Neural cell (in vitro differentiated cells): Measurements from ENCODE around the gene NSG1.

Experiments used
- CTCF ChIP-seq: fragments of 450-650 bp; IDR thresholded peaks from 2 replicates; pipeline ENCODE4 v1.5.1; 2014; ENCODE audit warnings: antibody characterized with exemption, mild to moderate bottlenecking, moderate library complexity; ENCODE audit not compliant: poor library complexity, severe bottlenecking
- EP300 ChIP-seq: fragments of 450-650 bp; conservative IDR thresholded peaks from 2 replicates; pipeline ENCODE4 v1.6.1; 2014; ENCODE audit warnings: antibody characterized with exemption, mild to moderate bottlenecking, moderate library complexity; ENCODE audit not compliant: poor library complexity, severe bottlenecking
- POLR2AphosphoS5 ChIP-seq: IDR thresholded peaks from 2 replicates; pipeline ENCODE4 v1.6.1; 2012

- TF ChIP-seq CTCF (no peak), EP300 (no peak), POLR2AphosphoS5 (no peak)
Observed at GRCh38 chr4:4425119-4425690, 38.3 kb downstream of the NSG1 start.
